Lower lobe of right lung (tissue), 2 donors: ENCODE results near the gene ZNF169. TPM values are rescaled to one million over a fixed set of nuclear protein-coding genes. Genes with fewer than 3 reads are reported as not detected.

Experiments used
- ATAC-seq, 2 donors: fragments of 200-7000 bp; cut with Tn5 transposase; one replicate each; pipeline ENCODE4 v1.9.1; 2020 to 2022; ENCODE audit warnings: mild to moderate bottlenecking in 2 of 2, moderate library complexity in 2 of 2
- DNase-seq: peaks from one replicate; pipeline ENCODE4 v3.0.0-alpha.2; 2020
- H3K27ac ChIP-seq: fragments of 200-600 bp; one replicate; pipeline ENCODE4 v1.8.0; 2022
- H3K27me3 ChIP-seq: fragments of 200-600 bp; one replicate; pipeline ENCODE4 v1.8.0; 2022; ENCODE audit warnings: low read depth
- H3K36me3 ChIP-seq: fragments of 200-600 bp; one replicate; pipeline ENCODE4 v1.8.0; 2022; ENCODE audit warnings: mild to moderate bottlenecking
- H3K4me1 ChIP-seq: fragments of 200-600 bp; one replicate; pipeline ENCODE4 v1.8.0; 2022
- H3K4me3 ChIP-seq: fragments of 200-600 bp; one replicate; pipeline ENCODE4 v1.8.0; 2022; ENCODE audit warnings: mild to moderate bottlenecking
- H3K9me3 ChIP-seq: fragments of 200-600 bp; one replicate; pipeline ENCODE4 v1.8.0; 2022
- intact Hi-C: fragments of 100-400 bp; cut with DNase I; formaldehyde crosslinking; loops from one replicate; pipeline ENCODE4 v1.11.0; 2022
- long read RNA-seq: library from polyadenylated mRNA; unstranded; transcript quantifications from one replicate; pipeline ENCODE4 v2.0.0, GENCODE V29; 2021
- total RNA-seq: library from RNA; stranded (reverse); fragmentation: NEBNext Ultra II Directional; extraction: Animal tissue kit (Norgen Biotek cat#: 25700); gene quantifications from one replicate; pipeline ENCODE4 v1.2.1, GENCODE V29; 2021
- TF ChIP-seq, protein P1 (sequence below): fragments of 200-600 bp; IDR thresholded peaks from one replicate; pipeline ENCODE4 v1.8.0; 2022; ENCODE audit warnings: antibody characterized with exemption, mild to moderate bottlenecking
- donor health status: DM: no; HTN: yes; CAD: no; lungs with severe emphysema.

ZNF169 gene
- total RNA-seq = 6.1 TPM
- long read RNA-seq, partial matches to known transcripts = 1 of 6 reads
- long read RNA-seq, other reads (novel, unspliced or antisense) = 5 of 6 reads

DNA sequence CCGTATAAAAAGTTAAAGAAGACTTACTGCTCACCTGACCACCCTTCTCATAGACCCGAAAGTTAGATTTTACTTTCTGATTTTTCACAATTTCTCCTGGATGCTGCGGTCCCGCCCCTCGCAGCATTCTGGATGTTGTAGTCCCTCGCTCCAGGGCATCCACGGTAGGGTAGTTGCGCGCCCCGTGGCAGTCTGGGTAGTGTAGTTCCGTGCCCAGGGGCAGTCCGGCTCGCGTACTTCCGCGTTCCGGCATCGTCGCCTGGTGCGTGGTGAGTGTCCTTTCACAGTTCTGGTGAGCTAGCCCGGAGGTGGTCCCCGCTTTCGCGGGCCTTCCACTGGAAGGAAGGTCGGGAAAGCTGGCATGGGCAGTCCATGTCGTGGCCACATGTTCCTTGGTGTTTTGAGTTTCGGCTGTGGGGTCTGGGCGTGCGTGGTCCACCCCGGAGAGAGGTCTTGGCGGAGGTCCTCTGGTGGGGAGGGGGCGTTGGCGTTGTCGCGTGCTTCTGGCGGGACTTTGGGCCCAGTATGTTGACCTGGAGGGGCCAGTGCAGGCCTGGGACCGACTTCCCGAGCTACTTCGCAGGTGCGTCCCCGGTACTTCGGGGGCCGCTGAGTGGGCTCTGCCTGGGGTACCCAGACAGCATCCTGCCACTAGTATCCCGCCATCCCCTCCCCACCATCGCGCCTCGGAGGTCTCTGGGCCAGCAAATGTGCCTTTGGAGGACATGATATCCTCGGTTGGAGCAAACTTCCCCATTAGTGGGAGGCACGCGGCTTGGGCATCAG is at the start of gene ZNF169:
Gene ZNF169, plus strand, starts transcription at position 222 of the 786 bp plus-strand sequence. CDS start 19,515 bp downstream, outside the sequence.
- ATAC-seq (peak; percentile 100), DNase-seq (peak; percentile 96)
- intact Hi-C loops = no loop called here
- no peaks in the 10 kb centered on the region for H3K27me3 ChIP-seq
- H3K27ac ChIP-seq = peak within 1 kb of the TSS; percentile 83
- H3K36me3 ChIP-seq = no peaks in the 10 kb centered on the region
- TF ChIP-seq, protein P1, sequence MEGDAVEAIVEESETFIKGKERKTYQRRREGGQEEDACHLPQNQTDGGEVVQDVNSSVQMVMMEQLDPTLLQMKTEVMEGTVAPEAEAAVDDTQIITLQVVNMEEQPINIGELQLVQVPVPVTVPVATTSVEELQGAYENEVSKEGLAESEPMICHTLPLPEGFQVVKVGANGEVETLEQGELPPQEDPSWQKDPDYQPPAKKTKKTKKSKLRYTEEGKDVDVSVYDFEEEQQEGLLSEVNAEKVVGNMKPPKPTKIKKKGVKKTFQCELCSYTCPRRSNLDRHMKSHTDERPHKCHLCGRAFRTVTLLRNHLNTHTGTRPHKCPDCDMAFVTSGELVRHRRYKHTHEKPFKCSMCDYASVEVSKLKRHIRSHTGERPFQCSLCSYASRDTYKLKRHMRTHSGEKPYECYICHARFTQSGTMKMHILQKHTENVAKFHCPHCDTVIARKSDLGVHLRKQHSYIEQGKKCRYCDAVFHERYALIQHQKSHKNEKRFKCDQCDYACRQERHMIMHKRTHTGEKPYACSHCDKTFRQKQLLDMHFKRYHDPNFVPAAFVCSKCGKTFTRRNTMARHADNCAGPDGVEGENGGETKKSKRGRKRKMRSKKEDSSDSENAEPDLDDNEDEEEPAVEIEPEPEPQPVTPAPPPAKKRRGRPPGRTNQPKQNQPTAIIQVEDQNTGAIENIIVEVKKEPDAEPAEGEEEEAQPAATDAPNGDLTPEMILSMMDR = no peak
- H3K4me1 ChIP-seq = peaks cover 15% of the 10 kb centered on the region
- H3K9me3 ChIP-seq = no peaks in the 10 kb centered on the region
- peak within 1 kb of the TSS; percentile 97 for H3K4me3 ChIP-seq

DNA sequence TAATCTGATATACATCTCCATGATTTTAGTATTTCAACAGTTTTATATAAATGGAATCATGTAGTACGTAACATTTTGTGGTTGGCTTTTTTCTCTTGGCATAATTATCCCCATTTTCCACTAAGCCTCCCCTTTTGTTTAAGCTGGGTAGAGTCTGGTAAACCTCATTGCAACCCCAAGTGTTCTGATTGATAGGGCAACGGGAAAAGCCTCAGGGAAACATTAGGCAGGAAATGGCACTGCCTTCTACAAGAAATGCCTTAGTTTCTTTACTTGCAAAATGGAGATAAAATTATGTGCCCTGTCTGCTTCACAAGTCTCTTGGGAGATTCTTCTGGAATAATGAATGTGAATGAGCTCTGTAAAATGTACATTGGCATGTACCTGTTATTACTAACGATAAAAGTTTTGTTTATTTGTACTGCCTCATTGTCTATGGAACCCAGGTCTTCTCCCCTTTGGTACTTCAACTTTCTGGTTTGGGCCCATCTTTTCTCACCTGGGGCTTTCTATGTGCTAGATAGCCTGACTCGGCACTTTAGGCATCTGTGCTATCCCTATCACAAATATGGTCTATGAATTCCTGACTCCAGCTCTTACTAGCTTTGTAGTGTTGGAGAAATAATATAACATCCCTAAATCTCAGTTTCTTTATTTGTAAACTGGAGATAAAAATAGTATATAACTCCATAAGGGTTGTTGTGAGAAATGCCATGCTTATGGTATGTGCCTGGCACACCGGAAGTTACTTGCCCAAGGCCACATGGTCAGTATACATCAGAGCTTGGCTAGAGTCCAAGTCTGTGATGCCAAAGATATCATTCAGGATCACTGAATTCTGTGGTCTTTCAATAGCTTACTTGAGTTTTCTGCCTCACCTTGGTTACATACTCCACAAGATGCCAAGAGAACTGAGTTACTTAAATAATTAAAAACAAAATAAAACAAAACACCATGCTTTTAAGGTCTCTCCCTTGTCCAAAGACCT is 48.2 kb upstream of the ZNF169 start:
- no peak overlapping the region for H3K27ac ChIP-seq
- H3K27me3 ChIP-seq = no peaks in the 10 kb centered on the region
- intact Hi-C loops = loop anchor here (5.0 kb wide), 1 partner anchor 144 kb away; no protein-coding TSS in a partner anchor
- H3K36me3 ChIP-seq = no peaks in the 10 kb centered on the region
- H3K4me1 ChIP-seq = no peaks in the 10 kb centered on the region
- TF ChIP-seq, protein P1 = no peak
- DNase-seq (no peak), ATAC-seq (no peak)
- H3K4me3 ChIP-seq = no peak overlapping the region
- H3K9me3 ChIP-seq = no peaks in the 10 kb centered on the region

DNA sequence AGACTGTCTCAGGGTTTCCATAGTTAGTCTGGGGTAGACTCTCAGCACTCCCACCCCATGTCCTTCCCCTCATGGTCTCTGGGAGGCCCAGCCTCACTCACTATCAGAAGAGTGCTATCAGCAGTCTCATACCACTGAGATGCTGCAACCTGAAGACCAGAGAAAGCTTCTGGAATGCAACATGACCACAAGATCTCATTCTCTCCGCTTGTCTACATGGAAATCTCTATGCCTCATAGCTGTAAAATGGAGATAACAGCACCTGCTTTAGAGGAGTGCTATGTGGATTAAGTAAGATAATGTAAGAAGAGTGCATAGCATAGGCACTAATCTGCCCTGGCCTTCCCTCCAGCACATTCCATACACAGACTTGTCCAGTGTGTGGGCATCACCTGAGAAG is 47.0 kb upstream of the ZNF169 start:
- no peak overlapping the region for H3K4me3 ChIP-seq
- DNase-seq (no peak), ATAC-seq (no peak)
- intact Hi-C loops = loop anchor here (5.0 kb wide), 1 partner anchor 145 kb away; no protein-coding TSS in a partner anchor
- H3K27ac ChIP-seq = no peak overlapping the region
- no peaks in the 10 kb centered on the region for H3K36me3 ChIP-seq
- no peaks in the 10 kb centered on the region for H3K4me1 ChIP-seq
- no peaks in the 10 kb centered on the region for H3K9me3 ChIP-seq
- TF ChIP-seq, protein P1 = no peak
- no peaks in the 10 kb centered on the region for H3K27me3 ChIP-seq

DNA sequence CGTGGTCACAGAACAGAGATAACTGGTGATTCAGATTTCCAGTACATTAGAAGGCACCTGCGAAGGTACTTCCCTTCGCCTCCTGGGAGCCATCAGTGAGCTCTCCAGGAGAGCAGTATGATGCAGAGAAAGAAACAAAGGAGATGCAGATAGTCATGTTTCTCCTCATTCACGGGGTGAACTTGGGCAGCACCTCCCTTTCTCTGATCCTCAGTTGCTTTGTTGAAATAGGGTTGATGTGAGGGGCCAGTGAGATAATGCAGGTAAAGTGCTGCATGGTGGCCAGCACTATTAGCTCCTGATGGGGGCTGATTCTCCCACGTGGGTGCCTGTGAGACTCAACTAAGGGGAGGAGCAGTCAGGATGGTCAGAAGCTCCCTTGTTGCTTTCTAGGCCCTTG is 46.6 kb upstream of the ZNF169 start:
- no peak for ATAC-seq
- intact Hi-C loops = loop anchor here (5.0 kb wide), 1 partner anchor 145 kb away; no protein-coding TSS in a partner anchor
- no peaks in the 10 kb centered on the region for H3K27me3 ChIP-seq

More for the DNA sequence above, 46.6 kb upstream of the ZNF169 start:
- no peak for DNase-seq
- H3K27ac ChIP-seq = no peak overlapping the region
- TF ChIP-seq, protein P1 = no peak
- H3K36me3 ChIP-seq = no peaks in the 10 kb centered on the region
- no peaks in the 10 kb centered on the region for H3K9me3 ChIP-seq
- H3K4me1 ChIP-seq = no peaks in the 10 kb centered on the region
- H3K4me3 ChIP-seq = no peak overlapping the region
